BLaER1 treated with 17β-estradiol and CSF1 and Interleukin-3, amounts not matched to agents 10 nM and 100 nM (cell line): ENCODE data around the gene SHCBP1L.

Experiments used
- H3K27ac ChIP-seq, 11 experiments: shearing (Covaris generic); formaldehyde crosslinking; 2 replicates each; pipeline ENCODE4 v1.8.1; 2022
- H3K27me3 ChIP-seq, 11 experiments: shearing (Covaris generic); formaldehyde crosslinking; 2 replicates each; pipeline ENCODE4 v1.8.1; 2022
- H3K36me3 ChIP-seq, 11 experiments: shearing (Covaris generic); formaldehyde crosslinking; 2 replicates each; pipeline ENCODE4 v1.8.1; 2022
- H3K4me1 ChIP-seq, 10 experiments: shearing (Covaris generic); formaldehyde crosslinking; 2 replicates each; pipeline ENCODE4 v1.8.1; 2022
- H3K4me2 ChIP-seq, 11 experiments: shearing (Covaris generic); formaldehyde crosslinking; 2 replicates each; pipeline ENCODE4 v1.8.1; 2022
- H3K4me3 ChIP-seq, 10 experiments: shearing (Covaris generic); formaldehyde crosslinking; 2 replicates each; pipeline ENCODE4 v1.8.1; 2022
- H3K9ac ChIP-seq, 11 experiments: shearing (Covaris generic); formaldehyde crosslinking; 2 replicates each; pipeline ENCODE4 v1.8.1; 2022
- H3K9me3 ChIP-seq, 11 experiments: shearing (Covaris generic); formaldehyde crosslinking; replicated peaks in 1 of 11; 2 replicates each; pipeline ENCODE4 v1.8.1; 2022
- H4K20me1 ChIP-seq, 11 experiments: shearing (Covaris generic); formaldehyde crosslinking; 2 replicates each; pipeline ENCODE4 v1.8.1; 2022
- Cebpa-rat ChIP-seq, 11 experiments: shearing (Covaris generic); IDR thresholded peaks; 2 replicates each; pipeline ENCODE4 v1.8.1; 2022

Gene SHCBP1L

GRCh38 chr1:182888736-182889531, 64.0 kb downstream of the SHCBP1L start:
- no peak overlapping the region for H3K4me3 ChIP-seq
- H3K27ac ChIP-seq = peak overlapping the region in 3 of 11 experiments; percentile 22 to 39 (median 30); a peak in 3 of 22 replicates
- peak overlapping the region in 3 of 11 experiments; percentile 6 to 30 (median 26); a peak in 2 of 22 replicates for H3K4me2 ChIP-seq
- H3K36me3 ChIP-seq = peaks cover 56 to 74% (median 67%) of the 10 kb centered on the region in 11 experiments
- peaks cover 9 to 58% (median 46%) of the 10 kb centered on the region in 11 experiments; a peak in 21 of 22 replicates for H4K20me1 ChIP-seq
- TF ChIP-seq Cebpa-rat (IDR thresholded peaks at IDR 0.05) = no peak
- H3K27me3 ChIP-seq = no peaks in the 10 kb centered on the region
- peaks cover 0 to 7% (median 4%) of the 10 kb centered on the region in 11 experiments; a peak in 6 of 22 replicates for H3K9me3 ChIP-seq
- H3K4me1 ChIP-seq = peaks cover 7 to 17% (median 12%) of the 10 kb centered on the region in 10 experiments; a peak in 18 of 20 replicates
- no peak overlapping the region for H3K9ac ChIP-seq

- no peak for TF ChIP-seq Cebpa-rat (IDR thresholded peaks at IDR 0.05)
- Histone ChIP-seq H3K4me2 (no peak overlapping the region), H3K27ac (no peak overlapping the region), H4K20me1 (peaks cover 11 to 76% (median 50%) of the 10 kb centered on the region in 11 experiments; a peak in 21 of 22 replicates), H3K4me3 (no peak overlapping the region), H3K4me1 (peaks cover 7 to 17% (median 12%) of the 10 kb centered on the region in 10 experiments; a peak in 18 of 20 replicates), H3K27me3 (no peaks in the 10 kb centered on the region), H3K9me3 (no peaks in the 10 kb centered on the region), H3K36me3 (peaks cover 75 to 94% (median 87%) of the 10 kb centered on the region in 11 experiments), H3K9ac (no peak overlapping the region)
Measured at GRCh38 chr1:182886985-182887384, 66.0 kb downstream of the SHCBP1L start.

GRCh38 chr1:182885591-182885990, 67.4 kb downstream of the SHCBP1L start:
- H3K27me3 ChIP-seq = no peaks in the 10 kb centered on the region

GRCh38 chr1:182884872-182885271, 68.1 kb downstream of the SHCBP1L start:
- H3K9ac ChIP-seq = no peak overlapping the region
- no peak for TF ChIP-seq Cebpa-rat (IDR thresholded peaks at IDR 0.05)

More at GRCh38 chr1:182885591-182885990, 67.4 kb downstream of the SHCBP1L start:
- Histone ChIP-seq H3K4me3 (no peak overlapping the region), H3K4me1 (peaks cover 7 to 17% (median 12%) of the 10 kb centered on the region in 10 experiments; a peak in 18 of 20 replicates), H3K9me3 (no peaks in the 10 kb centered on the region), H3K27ac (no peak overlapping the region), H3K4me2 (no peak overlapping the region), H4K20me1 (peaks cover 14 to 86% (median 51%) of the 10 kb centered on the region in 11 experiments; a peak in 21 of 22 replicates), H3K9ac (no peak overlapping the region), H3K36me3 (peaks cover 87 to 100% (median 93%) of the 10 kb centered on the region in 11 experiments)
- TF ChIP-seq Cebpa-rat (IDR thresholded peaks at IDR 0.05) = no peak

GRCh38 chr1:182877842-182878241, 75.1 kb downstream of the SHCBP1L start:
- Histone ChIP-seq H4K20me1 (peaks cover 19 to 85% (median 74%) of the 10 kb centered on the region in 11 experiments; a peak in 20 of 22 replicates), H3K27me3 (no peaks in the 10 kb centered on the region), H3K27ac (no peak overlapping the region), H3K4me2 (no peak overlapping the region), H3K36me3 (peaks cover 100% of the 10 kb centered on the region in 11 experiments), H3K9me3 (no peaks in the 10 kb centered on the region), H3K4me3 (no peak overlapping the region), H3K4me1 (no peaks in the 10 kb centered on the region), H3K9ac (no peak overlapping the region)
- no peak for TF ChIP-seq Cebpa-rat (IDR thresholded peaks at IDR 0.05)

More at GRCh38 chr1:182884872-182885271, 68.1 kb downstream of the SHCBP1L start:
- no peaks in the 10 kb centered on the region for H3K27me3 ChIP-seq
- H3K4me1 ChIP-seq = peaks cover 5 to 13% (median 7%) of the 10 kb centered on the region in 10 experiments; a peak in 18 of 20 replicates
- H3K9me3 ChIP-seq = no peaks in the 10 kb centered on the region
- peaks cover 19 to 93% (median 55%) of the 10 kb centered on the region in 11 experiments; a peak in 21 of 22 replicates for H4K20me1 ChIP-seq
- H3K4me3 ChIP-seq = no peak overlapping the region
- no peak overlapping the region for H3K27ac ChIP-seq
- H3K36me3 ChIP-seq = peaks cover 94 to 100% (median 100%) of the 10 kb centered on the region in 11 experiments
- no peak overlapping the region for H3K4me2 ChIP-seq

GRCh38 chr1:182877331-182877730, 75.6 kb downstream of the SHCBP1L start:
- Histone ChIP-seq H3K27ac (no peak overlapping the region), H3K27me3 (no peaks in the 10 kb centered on the region), H3K4me3 (no peak overlapping the region), H3K9me3 (no peaks in the 10 kb centered on the region), H3K4me1 (no peaks in the 10 kb centered on the region), H3K9ac (no peak overlapping the region), H3K4me2 (no peak overlapping the region), H4K20me1 (peaks cover 22 to 88% (median 73%) of the 10 kb centered on the region in 11 experiments; a peak in 20 of 22 replicates), H3K36me3 (peaks cover 100% of the 10 kb centered on the region in 11 experiments)
- TF ChIP-seq Cebpa-rat (IDR thresholded peaks at IDR 0.05) = no peak

GRCh38 chr1:182875889-182876288, 77.1 kb downstream of the SHCBP1L start:
- Histone ChIP-seq H3K4me1 (no peaks in the 10 kb centered on the region), H3K27me3 (no peaks in the 10 kb centered on the region), H3K36me3 (peaks cover 99 to 100% (median 100%) of the 10 kb centered on the region in 11 experiments), H3K4me3 (no peak overlapping the region), H4K20me1 (peaks cover 26 to 91% (median 80%) of the 10 kb centered on the region in 11 experiments; a peak in 21 of 22 replicates), H3K4me2 (no peak overlapping the region), H3K9me3 (no peaks in the 10 kb centered on the region), H3K9ac (no peak overlapping the region), H3K27ac (no peak overlapping the region)
- TF ChIP-seq Cebpa-rat (IDR thresholded peaks at IDR 0.05) = no peak

GRCh38 chr1:182872881-182873280, 80.1 kb downstream of the SHCBP1L start:
- Histone ChIP-seq H3K27ac (no peak overlapping the region), H3K4me3 (no peak overlapping the region), H3K27me3 (no peaks in the 10 kb centered on the region), H3K9ac (no peak overlapping the region), H4K20me1 (peaks cover 21 to 87% (median 78%) of the 10 kb centered on the region in 11 experiments; a peak in 20 of 22 replicates), H3K9me3 (no peaks in the 10 kb centered on the region), H3K4me2 (no peak overlapping the region), H3K36me3 (peaks cover 99 to 100% (median 100%) of the 10 kb centered on the region in 11 experiments), H3K4me1 (no peaks in the 10 kb centered on the region)
- no peak for TF ChIP-seq Cebpa-rat (IDR thresholded peaks at IDR 0.05)

GRCh38 chr1:182869241-182869666, 83.7 kb downstream of the SHCBP1L start:
- TF ChIP-seq Cebpa-rat (IDR thresholded peaks at IDR 0.05) = no peak
- Histone ChIP-seq H4K20me1 (peaks cover 34 to 95% (median 79%) of the 10 kb centered on the region in 11 experiments; a peak in 20 of 22 replicates), H3K4me1 (no peaks in the 10 kb centered on the region), H3K27me3 (no peaks in the 10 kb centered on the region), H3K4me3 (no peak overlapping the region), H3K9me3 (no peaks in the 10 kb centered on the region), H3K27ac (peak overlapping the region in 6 of 11 experiments; percentile 11 to 48 (median 34); a peak in 8 of 22 replicates), H3K9ac (no peak overlapping the region), H3K36me3 (peaks cover 98 to 100% (median 100%) of the 10 kb centered on the region in 11 experiments), H3K4me2 (no peak overlapping the region)
